ENCODE data around the gene WDR6.

DNA sequence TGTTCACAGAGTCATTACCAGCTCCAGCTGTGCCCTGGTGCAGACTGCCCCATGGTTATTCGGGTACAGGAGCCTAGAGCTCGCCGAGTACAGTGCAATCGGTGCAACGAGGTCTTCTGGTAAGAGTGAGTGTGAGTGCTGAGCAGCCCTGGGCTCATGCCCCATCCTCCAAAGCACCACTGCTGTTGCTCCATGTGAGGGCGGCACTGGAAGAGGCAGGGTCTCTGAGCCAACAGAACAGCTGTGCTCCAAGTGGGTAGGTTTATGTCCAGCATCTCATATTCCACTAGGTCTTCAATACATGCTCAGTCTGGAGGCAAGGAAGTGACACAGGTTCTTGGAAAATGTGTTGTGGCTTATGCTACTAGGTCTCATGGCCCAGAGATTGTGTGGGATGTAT is 36.6 kb upstream of the WDR6 start:
- TF ChIP-seq CTCF (IDR thresholded peaks at IDR 0.05 in 2 of 3, conservative IDR thresholded peaks at IDR 0.05 in 1 of 3; ENCODE audit: borderline replicate concordance in 1 of 3, insufficient read depth in 1 of 3, low read depth in 2 of 3, low read length in 2 of 3): no peak
- no peak for TF ChIP-seq JUND (IDR thresholded peaks at IDR 0.05)
- TF ChIP-seq REST (IDR thresholded peaks at IDR 0.05; ENCODE audit: low read depth): no peak
- no peak for TF ChIP-seq ZFX (IDR thresholded peaks at IDR 0.05)
- no peak for TF ChIP-seq EZH2 (IDR thresholded peaks at IDR 0.05)
- no peak for TF ChIP-seq SP1 (IDR thresholded peaks at IDR 0.05; ENCODE audit: low read depth)
- no peak for TF ChIP-seq CBX3 (IDR thresholded peaks at IDR 0.05; ENCODE audit: low read depth)
- TF ChIP-seq, protein P1, sequence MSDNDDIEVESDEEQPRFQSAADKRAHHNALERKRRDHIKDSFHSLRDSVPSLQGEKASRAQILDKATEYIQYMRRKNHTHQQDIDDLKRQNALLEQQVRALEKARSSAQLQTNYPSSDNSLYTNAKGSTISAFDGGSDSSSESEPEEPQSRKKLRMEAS (IDR thresholded peaks at IDR 0.05): no peak
- TF ChIP-seq TCF7L2 (IDR thresholded peaks at IDR 0.05; ENCODE audit: borderline replicate concordance, extremely low read depth, insufficient read depth, insufficient read length): no peak
